Suppressor macrophage (primary cell): ENCODE results near the gene TEPSIN.

ENCODE experiments used
- DNase-seq, 4 experiments: peaks; one replicate each; pipeline ENCODE4 v3.0.0-alpha.2; 2020 to 2022

Gene TEPSIN

GRCh38 chr17:81221371-81221841, 17.4 kb downstream of the TEPSIN start:
- no peak for DNase-seq

GRCh38 chr17:81219476-81220180, 19.2 kb downstream of the TEPSIN start:
- no peak for DNase-seq

DNA sequence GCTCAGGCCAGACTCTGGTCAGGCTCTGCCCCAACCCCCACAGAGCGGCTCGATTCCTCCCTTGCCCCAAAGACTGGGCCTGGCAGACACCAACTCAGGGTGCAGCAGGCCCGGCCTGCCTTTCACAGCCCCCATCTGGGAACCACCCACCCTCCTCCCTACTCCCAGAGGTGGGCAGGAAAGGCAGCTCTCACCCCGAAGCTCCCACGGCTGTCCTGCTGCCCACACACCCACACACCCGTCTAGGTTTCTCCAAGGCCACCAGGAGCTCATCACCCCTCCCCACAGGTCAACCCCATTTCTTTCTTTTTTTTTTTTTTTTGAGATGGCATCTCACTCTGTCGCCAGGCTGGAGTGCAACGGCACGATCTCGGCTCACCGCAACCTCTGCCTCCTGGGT, 19.9 kb downstream of the TEPSIN start:
- DNase-seq: no peak

DNA sequence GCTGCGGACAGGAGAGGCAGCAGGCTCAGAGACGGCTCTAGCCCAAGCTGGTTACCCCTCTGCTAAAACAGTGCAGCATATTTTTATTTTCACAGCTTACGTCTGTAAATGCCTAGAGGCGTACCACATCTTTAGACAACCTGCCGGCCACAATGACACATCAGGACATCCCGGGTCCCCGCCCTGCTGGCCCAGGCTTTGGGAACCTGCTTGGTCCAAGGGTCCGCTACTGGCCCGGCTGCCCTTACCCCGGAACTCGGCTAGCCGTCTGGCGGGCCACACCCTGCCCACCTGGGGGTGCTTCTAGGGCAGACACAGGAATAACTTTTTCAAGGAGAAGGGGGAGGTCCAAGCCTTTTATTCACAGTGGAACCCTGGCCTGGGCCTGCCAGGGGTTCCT, 20.4 kb downstream of the TEPSIN start:
- DNase-seq: no peak

GRCh38 chr17:81217491-81217890, 21.4 kb downstream of the TEPSIN start:
- DNase-seq: no peak

DNA sequence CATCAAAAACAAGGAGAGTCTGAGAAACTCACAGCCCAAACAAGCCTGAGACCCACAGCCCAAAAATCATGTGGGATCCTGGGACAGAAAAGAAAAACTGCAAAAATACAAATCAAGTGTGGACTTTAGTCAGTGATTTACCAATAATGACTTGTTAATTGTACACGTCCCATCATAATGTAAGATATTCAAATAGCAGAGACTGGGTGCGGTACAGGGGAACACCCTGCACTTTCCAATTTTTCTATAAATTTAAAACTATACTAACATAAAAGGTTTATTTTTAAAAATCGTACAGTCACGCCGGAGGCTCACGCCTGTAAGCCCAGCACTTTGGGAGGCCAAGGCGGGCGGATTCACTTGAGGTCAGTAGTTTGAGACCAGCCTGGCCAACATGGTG, 24.9 kb downstream of the TEPSIN start:
- no peak for DNase-seq

GRCh38 chr17:81212365-81212764, 26.5 kb downstream of the TEPSIN start:
- DNase-seq: no peak

GRCh38 chr17:81210868-81211267, 28.0 kb downstream of the TEPSIN start:
- peak in 3 of 4 experiments; percentile 19 to 44 (median 23) for DNase-seq

DNA sequence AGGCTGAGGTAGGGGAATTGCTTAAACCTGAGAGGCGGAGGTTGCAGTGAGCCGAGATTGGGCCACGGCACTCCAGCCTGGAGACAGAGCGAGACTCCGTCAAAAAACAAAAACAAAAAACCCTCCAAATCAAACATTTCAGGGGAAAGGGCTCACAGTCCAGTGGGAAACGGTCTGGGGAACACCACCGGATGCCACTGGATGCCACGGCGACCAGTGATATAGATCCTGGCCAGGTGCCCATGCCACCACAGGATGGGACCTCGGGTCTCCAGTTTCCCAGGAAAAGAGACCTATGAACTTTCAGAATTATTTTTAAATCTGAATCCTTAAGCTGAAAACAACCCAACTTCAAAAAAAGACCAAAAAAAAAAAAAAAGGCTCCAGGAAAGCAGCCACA, 28.4 kb downstream of the TEPSIN start:
- no peak for DNase-seq

GRCh38 chr17:81209141-81209540, 29.7 kb downstream of the TEPSIN start:
- DNase-seq: no peak

DNA sequence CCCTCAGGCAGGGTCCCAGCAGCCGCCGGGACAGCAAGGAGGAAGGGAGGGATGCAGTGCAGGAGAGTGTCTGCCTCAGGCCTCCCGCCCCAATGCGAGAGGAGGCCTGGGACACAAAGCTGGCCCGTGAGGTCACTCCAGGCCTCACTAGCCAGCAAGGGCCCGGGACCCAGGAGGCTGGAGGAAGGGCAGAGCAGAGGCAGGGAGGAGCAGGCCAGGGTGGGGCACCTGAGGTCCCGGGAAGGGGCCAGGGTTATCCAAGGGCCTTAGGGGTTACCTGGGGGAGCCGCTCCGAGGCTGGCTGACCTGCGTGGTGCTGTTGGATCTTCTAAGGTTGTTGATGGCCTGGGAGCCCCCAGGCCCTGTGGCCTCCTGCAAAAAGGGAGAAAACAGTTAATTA, 30.2 kb downstream of the TEPSIN start:
- no peak for DNase-seq

- peak in 1 of 4 experiments; percentile 23 for DNase-seq
Measured at GRCh38 chr17:81207610-81208581, 31.0 kb downstream of the TEPSIN start.

DNA sequence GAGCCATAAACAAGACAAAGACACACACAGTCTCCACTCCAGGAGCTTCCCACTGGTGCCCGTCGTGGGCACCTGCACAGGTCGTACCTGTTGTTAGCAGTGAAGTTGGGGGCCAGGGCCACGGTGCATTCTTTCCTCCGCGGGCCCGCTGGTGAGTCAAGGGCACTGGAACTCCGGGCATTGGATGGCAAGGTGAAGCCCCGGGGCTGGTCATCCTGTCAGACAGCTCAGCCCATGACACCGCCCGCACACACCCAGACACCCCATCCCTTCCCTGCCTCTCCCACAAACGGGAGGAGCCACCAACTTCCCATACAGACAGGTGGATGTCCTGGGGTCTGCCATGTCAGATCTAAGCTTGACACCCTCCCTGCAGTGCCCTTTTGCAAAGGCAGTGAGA, 32.2 kb downstream of the TEPSIN start:
- no peak for DNase-seq

- no peak for DNase-seq
Measured at GRCh38 chr17:81206166-81206565, 32.7 kb downstream of the TEPSIN start.

- DNase-seq: no peak
Measured at GRCh38 chr17:81204578-81204977, 34.3 kb downstream of the TEPSIN start.

- no peak for DNase-seq
Measured at GRCh38 chr17:81203136-81203535, 35.7 kb downstream of the TEPSIN start.

- DNase-seq: no peak
Measured at GRCh38 chr17:81202318-81202717, 36.5 kb downstream of the TEPSIN start.

DNA sequence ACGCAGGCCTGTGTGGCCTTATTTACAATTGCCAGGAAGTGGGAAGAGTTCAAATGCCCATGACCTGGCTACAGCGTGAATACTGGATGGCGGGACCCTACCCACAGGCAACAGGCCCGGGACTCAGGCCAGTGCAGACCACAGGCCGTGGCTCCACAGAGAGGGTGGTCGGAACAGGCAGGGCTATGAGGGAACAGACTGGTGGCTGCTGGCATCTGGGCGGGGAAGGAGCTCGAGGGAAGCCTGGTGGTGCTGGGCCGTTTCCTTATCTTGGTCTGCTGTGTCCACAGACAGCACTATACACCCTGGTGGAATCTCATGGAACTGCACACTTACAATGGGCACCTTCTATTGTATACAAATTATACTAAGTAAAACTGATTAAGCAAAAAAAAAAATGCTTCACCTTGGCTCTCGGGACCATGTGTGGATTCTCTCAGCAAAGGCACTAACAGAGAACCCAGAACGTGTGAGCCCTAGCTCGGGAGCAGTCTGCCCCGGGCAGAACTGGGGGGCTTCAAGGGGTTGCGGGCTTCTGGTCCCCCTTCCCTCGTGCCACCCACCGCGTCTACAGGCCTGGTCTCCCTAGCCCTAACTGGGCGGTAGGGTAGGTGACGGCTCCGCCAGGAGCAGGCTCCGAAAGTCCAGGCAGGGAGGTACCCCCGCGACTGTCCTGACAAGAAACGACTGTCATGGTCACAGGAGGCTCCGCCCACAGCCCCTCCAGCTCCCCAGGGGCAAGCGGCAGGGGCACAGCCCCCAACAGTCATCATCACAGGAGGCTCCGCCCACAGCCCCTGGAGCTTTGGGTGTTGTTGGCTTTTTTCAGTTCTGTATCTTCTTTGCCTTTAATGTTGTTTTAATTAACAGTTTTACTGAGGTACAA, 37.9 kb downstream of the TEPSIN start:
- DNase-seq: peak; percentile 89 to 92 (median 91)

- DNase-seq: no peak
Measured at GRCh38 chr17:81200201-81200600, 38.7 kb downstream of the TEPSIN start.

GRCh38 chr17:81199482-81199830, 39.4 kb downstream of the TEPSIN start:
- no peak for DNase-seq

DNA sequence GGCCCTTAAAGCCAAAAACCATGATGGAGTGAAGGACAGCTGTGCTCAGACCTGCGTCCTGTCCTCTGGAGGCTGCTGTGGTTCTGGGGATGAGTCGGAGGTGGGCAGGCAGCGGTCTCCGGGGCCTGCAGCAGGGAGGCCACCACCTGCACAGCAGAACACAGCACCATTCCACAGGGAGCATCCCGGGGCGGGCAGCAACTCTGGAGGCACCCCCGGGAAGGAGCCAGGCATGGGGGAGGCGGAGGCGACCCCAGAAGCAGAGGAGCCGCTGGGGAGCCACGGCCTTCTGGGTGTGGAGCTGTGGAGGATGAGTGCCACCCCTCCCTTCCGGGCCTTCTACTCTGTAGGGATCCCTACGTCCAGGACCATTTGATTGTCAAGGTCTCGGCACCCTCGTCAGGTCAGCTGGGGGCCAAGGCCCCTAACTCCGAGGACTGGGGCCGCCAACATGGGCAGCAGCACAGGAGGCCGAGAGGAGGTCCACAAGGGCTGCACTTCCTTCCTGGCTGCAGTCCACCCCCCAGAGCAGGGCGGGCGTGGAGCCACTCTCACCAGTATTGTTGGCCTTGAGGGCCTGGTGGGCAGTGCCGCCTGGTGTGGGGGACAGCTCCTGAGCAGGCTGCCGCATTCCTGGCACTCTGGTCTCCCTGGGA, 39.9 kb downstream of the TEPSIN start:
- no peak for DNase-seq

GRCh38 chr17:81197831-81198490, 40.9 kb downstream of the TEPSIN start:
- DNase-seq: no peak
